Esophagus mucosa (tissue), 1 donor: ENCODE data around the gene GPR176. TPM values are rescaled to one million over a fixed set of nuclear protein-coding genes. Genes with fewer than 3 reads are reported as not detected.
A peak's percentile ranks its signal among the peaks of the same experiment; 100 is the strongest.

Experiments used
- ATAC-seq: fragments of 200-7000 bp; cut with Tn5 transposase; one replicate; pipeline ENCODE4 v1.9.1; 2020
- total RNA-seq: library from RNA; stranded (reverse); gene quantifications from one replicate; pipeline ENCODE4 v1.2.4, GENCODE V29; 2023
- donor health status: DM: yes; HTN: yes; CAD: no.

Gene GPR176
- total RNA-seq, result 0.40 TPM

- ATAC-seq, result peak; percentile 48
Observed at GRCh38 chr15:39919748-39920509, at the start of gene GPR176. Gene GPR176, minus strand, starts transcription at chr15:39920266. Its CDS starts 240 bp downstream, at chr15:39920026.

DNA sequence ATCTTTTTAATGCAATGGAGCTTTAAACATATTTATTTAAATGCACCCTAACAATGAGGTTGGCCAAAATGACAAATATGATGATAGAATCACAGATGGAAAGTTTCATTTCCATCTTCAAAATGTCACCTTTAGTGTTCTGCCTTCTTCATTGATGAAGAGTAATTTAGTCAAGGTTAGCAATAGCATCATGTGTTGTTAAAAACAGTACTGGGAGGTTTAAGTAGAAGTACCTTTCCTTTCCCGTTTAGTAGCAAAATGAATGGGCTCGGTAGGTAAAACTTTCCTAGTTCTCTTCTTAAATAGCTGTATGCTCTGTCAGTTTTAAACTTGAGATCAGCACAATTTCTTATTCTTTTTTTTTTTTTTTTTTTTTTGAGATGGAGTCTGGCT lies 48.9 kb upstream of the GPR176 start:
- no peak for ATAC-seq

DNA sequence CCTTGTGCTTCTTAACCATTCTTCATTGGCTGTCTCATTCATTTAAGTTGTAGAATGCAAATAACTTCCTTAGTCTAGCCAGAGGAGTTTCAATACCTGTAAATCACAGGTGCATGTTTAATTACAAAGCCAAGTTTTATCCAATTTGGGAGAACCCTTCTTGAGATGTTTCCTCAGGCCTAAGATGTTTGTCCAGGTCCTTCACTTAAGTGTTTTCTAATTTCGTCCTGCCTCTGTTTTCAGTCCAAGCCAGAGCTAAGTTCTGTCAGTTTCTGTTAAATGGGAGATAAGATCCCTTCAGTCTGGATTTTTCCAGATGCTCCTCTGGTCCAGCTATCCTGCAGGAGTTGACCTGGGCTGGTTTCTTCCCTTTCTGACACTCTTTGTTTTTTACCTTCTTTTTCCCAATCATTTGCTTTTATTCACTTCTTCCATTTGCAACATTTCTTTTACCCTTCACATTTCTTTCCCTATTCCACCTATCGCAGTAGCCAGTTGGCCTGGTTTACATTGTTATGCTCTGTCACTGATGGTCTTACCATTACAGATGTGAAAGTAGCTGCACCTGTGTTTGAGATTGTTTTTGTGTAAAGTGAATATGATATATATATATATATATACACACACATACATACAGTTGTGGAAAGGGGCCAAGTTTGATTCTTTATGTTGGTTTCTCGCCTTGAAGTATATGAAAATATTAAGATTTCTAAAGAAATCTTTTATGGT lies 48.4 kb upstream of the GPR176 start:
- ATAC-seq, result no peak

DNA sequence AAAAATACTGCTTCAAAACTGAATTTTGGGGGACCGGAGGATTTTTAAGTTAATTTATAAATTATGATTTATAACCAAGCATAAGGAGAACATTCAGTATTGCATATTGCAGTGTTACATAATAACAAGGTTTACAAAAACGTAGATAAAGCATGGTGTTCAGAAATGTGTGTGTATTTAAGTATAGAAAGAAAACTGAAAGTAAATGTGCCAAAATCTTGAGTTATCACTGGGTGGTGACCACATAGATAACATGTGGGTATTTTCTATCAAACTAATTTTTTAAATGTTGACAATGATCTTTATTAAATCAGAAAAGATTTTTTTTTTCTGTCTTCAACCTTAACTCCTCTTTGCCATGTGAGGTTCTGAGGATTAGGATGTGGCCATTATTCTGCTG lies 46.5 kb upstream of the GPR176 start:
- no peak for ATAC-seq

GRCh38 chr15:39963786-39964185 lies 43.7 kb upstream of the GPR176 start:
- no peak for ATAC-seq

- ATAC-seq, result no peak
Observed at GRCh38 chr15:39961051-39961450, 41.0 kb upstream of the GPR176 start.

GRCh38 chr15:39960411-39960810 lies 40.3 kb upstream of the GPR176 start:
- ATAC-seq, result no peak

- no peak for ATAC-seq
Observed at GRCh38 chr15:39959411-39959810, 39.3 kb upstream of the GPR176 start.

GRCh38 chr15:39957481-39957880 lies 37.4 kb upstream of the GPR176 start:
- no peak for ATAC-seq

- no peak for ATAC-seq
Observed at GRCh38 chr15:39953521-39953920, 33.5 kb upstream of the GPR176 start.

GRCh38 chr15:39951561-39951960 lies 31.5 kb upstream of the GPR176 start:
- ATAC-seq, result no peak

GRCh38 chr15:39948817-39949216 lies 28.8 kb upstream of the GPR176 start:
- ATAC-seq, result no peak

GRCh38 chr15:39947401-39948197 lies 27.5 kb upstream of the GPR176 start:
- no peak for ATAC-seq

DNA sequence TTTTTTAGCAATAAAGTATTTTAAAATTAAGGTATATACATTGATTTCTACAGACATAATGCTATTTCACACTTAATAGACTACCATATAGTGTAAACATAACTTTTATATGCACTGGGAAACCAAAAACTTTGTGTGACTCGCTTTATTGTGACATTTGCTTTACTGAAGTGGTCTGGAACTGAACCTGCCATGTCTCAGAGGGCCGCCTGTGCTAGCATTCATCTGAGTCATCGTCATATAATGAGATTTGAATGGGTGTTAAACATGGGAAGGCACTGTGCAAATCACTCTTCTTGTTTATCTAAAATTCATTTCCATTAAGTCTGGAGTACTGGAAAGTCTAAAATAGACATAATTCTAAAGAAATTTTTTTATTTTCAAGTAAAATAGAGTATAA lies 26.8 kb upstream of the GPR176 start:
- no peak for ATAC-seq

DNA sequence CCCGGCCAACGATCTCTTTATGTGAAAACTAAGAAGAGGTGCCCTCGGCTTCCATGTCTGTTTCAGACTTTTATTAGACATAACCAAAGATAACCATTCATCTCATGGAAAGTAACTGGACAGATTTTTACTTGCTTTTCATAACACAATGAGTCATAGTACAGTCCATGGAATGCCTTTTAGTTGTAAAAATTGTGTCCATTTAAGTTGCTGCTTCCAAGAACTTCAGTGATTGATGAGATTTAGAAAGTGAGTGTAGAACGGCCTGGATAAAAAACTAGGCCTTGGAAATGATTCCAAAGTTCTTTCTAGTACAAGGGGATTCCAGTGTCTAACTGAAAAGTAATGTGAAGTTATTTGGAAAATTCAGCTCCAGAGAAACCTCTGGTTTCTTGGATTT lies 24.7 kb upstream of the GPR176 start:
- no peak for ATAC-seq

- peak; percentile 56 for ATAC-seq
Observed at GRCh38 chr15:39942753-39943150, 22.7 kb upstream of the GPR176 start.

DNA sequence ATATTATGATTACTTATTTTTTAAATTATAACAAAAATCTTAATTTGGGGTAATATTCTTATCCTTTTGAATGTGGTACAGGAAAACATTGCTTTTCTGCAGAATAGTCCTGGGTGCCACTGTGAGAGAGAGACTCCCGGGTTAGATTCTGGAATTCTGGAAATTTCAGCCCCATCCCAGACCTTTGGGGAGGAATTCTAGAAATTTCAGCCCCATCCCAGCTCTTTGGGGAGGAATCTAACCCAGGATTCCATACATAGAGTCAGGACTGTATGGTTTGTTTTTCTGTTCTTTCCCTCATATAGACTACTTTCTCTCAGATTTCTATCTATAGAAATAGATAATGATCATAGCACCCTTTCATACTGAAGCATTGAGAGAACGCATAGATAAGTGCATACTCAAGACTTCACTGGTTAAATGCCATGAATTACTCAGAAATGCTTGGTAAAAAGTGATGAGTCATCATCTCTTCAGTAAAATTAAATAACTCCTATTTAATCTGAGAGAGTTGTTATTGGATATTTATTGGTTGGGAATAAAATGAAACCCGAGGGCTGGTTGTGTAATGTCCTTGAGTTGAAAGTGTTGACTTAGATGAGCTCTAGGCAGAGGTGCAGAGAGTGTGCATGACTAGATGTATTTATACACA lies 22.2 kb upstream of the GPR176 start:
- no peak for ATAC-seq

DNA sequence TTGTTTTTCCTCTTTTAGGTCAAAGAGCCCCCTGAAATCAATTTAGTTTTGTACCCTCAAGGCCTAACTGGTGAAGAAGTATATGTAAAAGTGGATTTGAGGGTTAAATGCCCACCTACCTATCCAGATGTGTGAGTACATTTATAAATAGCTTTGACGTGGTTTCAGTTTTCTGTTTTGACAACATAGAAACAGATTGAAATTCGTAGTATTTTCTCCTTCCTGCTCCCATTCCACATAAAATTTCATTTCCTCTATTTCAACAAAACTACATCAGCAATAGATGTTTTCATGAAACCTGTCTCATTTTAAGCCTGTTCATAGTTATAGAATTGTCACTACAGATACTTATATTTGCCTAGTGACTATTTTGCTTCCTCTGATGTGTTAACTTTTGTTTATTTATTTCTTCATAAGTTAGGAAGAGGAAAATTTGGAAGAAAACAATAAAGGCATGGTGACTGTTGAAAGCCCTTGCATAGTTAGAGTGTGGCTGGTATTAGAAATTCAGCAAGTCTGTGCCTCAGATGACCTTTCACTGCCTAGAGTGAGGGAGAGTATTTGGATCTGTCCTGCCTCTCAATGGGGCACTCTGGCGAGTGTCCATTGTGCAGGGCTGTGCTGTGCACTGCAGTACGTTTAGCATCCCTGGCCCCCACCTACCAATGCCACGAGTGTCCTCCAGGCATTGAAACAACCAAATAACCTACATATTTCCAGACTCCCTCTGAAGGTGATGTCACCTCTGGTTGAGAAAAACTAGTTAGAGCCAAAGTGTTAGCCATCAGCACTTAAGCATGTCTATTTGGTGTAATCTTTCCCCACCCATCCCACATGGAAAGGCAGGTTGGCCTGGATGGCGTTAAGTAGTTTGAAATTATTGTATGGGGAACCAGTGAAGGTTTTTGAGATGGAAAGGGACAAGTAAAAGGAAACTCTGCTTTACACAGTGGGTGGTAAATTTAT lies 19.7 kb upstream of the GPR176 start:
- ATAC-seq, result no peak

- no peak for ATAC-seq
Observed at GRCh38 chr15:39937696-39938095, 17.6 kb upstream of the GPR176 start.

GRCh38 chr15:39936681-39937080 lies 16.6 kb upstream of the GPR176 start:
- no peak for ATAC-seq

DNA sequence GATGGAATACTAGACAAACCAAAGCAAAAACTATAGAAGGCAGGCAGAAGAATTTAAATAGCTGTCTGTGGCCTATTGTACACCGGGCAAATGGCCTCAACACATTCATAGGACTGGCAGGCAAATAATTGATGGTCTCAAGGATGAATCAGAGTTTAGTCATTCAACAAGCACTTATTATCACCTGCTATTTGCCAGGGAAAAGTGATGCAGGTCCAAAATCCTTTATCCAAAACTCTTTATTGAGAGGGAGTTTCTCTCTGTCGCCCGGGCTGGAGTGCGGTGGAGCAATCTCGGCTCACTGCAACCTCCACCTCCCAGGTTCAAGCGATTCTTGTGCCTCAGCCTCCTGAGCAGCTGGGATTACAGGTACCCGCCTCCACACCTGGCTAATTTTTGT lies 16.1 kb upstream of the GPR176 start:
- peak; percentile 35 for ATAC-seq

- ATAC-seq, result no peak
Observed at GRCh38 chr15:39935241-39935640, 15.2 kb upstream of the GPR176 start.
